Head of caudate nucleus (tissue), 42 donors: ENCODE data around the gene PRMT5.

Experiments
- DNase-seq, 42 donors: peaks; one replicate each; pipeline versions ENCODE4 v3.0.0 to v3.0.0-alpha.2; 2020 to 2021; ENCODE audit warnings: mixed read lengths in 7 of 42
- intact Hi-C: fragments of 100-400 bp; cut with DNase I; formaldehyde crosslinking; loops from one replicate; pipeline ENCODE4 v1.15.0; 2022

PRMT5 gene

DNA sequence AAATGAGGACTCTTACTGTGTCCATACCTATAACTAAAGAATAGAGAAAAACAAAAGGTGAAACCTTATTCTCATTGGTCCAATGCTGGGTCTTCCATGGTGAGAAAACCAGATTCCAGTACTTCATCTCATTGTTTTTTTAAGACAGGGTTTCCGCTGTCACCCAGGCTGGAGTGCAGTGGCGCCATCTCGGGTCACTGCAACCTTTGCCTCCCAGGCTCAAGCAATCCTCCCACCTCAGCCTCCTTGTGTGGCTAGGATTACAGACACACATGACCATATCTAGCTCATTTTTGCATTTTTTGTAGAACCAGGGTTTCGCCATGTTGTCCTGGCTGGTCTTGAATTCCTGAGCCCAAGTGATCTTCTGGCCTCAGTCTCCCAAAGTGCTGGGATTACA, 23.5 kb downstream of the PRMT5 start:
- intact Hi-C loops = loop anchor here (10.0 kb wide), 1 partner anchor 71 kb away; the partner anchor contains the start of gene MMP14
- no peak for DNase-seq

DNA sequence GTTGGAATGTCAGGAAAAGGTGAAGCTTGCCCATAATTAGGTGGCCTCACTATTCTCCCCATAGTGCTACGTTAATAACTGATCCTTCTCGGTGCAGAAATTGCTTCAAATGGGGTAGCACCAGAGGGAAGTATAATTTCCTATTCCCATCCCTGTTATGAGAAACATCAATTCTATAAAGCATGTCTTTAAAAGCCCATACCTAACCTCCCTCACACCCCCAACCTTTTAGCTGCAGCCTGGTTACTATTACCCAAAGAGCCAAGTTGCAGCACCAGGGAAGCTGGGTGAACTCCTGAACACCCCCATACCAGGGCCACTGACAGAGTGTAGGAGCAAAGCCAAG, 25.5 kb downstream of the PRMT5 start:
- intact Hi-C loops = loop anchor here (10.0 kb wide), 1 partner anchor 69 kb away; the partner anchor contains the start of gene MMP14
- DNase-seq = no peak

DNA sequence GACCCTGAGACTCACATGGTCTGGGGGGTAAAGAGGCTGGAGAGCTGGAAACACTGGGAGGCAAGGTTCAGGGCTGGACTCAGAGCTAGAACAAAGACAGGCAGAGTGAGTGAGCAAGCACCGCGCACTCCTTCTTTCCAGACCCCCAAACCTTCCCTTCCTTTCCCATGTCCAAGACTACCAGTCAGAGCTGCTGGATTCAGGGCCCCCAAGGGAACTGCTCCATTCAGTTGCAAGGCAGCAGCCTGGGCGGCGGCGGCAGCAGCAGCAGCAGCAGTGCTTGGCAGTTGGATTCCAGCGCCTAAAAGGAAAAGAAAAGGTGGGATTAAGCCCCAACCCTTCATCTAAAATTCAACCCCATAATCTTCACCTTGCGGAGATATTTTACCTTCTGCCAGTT, 27.4 kb downstream of the PRMT5 start:
- no peak for DNase-seq
- intact Hi-C loops = loop anchor here (10.0 kb wide), 1 partner anchor 67 kb away; the partner anchor contains the start of gene MMP14

DNA sequence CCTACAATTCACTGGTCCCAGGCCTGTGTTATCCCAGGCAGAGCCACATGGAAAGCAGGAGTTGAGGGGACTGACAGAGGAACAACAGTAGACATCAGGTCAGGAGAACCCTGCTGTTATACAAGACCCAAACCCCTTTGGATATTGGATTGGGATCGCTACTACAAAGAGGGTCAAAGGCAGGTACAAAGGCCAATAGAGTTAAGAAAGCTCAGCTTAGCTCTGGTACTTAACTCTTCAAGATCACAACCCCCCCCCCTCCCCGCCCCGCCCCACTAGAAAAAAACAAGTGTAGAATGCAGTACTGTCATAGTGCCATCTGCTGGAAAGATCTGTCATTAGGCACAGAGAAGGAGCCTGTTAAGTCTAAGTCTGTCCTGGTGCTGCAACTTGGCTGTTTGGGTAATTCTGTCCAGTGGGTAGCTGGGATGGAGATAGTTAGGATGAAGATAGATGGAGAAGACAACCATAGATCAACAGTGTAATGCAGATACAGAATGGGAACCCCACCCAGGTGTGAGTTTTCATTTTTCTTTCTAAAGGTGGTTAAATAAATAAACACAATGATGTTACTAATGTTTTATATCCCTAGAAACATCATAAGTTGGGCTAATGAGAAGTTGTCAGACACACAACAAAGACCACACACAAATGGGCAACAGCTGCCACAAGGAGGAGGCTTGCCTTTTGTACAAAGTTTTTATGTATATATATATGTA, 28.9 kb downstream of the PRMT5 start:
- intact Hi-C loops = loop anchor here (10.0 kb wide), 1 partner anchor 65 kb away; the partner anchor contains the start of gene MMP14
- peak in 13 of 42 donors; percentile 43 to 71 (median 55) for DNase-seq

DNA sequence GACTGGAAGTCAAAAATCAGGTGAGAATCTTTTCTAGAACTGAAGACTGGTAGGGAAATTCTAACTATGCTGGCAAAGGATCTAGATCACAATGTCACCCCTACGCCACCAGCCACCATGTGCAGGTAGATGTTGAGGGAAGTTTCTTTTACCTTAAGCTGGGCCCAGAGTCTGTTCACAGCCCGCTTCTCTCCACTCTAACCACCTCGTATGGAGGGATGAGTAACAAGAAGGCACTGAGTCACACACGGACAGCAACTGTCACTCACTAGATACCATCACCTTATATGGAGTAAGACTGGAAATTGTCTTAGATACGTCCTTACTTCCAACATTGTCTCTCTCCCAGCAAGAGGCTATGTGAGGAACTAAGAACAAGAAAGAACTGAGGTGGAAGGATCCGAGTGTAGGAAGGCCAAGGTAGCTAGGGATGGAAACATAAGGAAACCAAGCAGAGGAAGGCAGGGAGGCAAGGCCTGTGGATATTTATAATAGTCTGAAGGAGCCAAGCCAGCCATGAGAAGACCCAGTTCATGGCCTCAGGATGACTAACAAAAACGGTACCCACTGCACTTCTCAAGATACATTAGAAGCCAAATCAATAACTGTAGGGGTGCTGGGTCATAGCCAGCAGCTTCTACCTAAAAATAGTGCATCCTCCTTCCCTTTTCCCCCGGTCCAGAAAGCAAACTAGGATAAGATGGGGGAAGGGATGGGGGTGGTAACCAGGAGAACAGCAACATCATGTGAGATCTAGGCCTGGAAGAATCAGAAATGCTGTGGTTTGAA, 30.7 kb downstream of the PRMT5 start:
- peak in 3 of 42 donors; percentile 34 to 56 (median 36) for DNase-seq
- intact Hi-C loops = no loop called here

DNA sequence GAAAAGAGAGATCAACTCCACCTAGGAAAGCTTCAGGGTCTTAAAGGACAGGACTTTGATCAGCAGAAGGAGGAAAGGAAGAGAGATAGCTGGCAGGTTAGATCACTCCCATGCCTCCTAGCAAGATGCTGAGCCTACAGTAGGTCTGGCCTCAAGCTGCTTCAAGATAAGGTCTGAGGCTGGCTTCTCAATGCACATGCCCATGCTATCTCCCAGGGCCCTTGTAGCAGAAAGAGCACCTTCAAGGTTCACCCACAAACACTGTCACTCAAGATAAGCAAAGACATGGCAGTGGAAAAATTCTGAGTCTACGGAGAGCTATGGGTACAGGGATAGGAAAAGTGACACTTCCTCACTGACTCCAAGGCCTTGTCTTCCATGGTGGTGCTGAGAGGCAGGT, 31.8 kb downstream of the PRMT5 start:
- DNase-seq = no peak
- intact Hi-C loops = no loop called here

DNA sequence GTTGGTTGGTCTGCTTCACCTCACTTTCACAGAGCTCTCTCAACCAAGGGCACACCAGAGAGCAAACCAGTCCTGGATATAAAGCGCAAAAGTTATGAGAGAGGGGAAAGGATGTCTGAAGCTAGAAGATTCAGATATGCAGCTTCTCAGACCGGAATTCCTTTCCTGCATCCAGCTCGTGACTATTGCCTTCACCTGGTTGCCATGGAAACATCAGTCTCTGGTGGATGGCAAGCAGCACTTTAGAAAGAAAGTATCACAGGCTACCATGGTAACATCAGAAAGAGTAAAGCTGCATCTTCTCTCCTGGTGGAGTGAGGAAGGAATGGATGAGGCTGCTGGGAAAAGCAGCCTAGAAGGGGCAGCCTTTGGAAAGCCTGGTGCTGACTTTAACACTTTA, 32.4 kb downstream of the PRMT5 start:
- DNase-seq = peak in 21 of 42 donors; percentile 23 to 78 (median 49)
- intact Hi-C loops = no loop called here

DNA sequence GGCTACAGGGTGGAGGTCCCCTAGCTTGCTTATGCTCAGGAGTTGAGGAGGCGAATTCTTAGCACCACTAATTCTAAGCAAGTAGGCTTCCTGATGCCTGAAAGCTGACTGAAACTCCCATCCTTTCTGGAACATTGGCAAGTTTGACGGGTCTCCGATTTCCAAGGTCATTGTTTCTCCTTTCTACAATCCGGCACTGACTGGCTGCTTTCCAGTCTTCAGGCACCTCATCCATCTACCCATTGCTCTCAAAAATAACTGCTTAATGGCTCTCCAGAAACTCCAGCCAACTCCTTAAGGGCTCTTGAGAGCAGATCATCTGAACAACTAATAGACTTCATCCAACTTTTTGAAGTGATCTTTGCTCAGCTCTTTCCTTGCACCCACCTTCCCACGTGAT, 32.8 kb downstream of the PRMT5 start:
- DNase-seq = no peak
- intact Hi-C loops = no loop called here

DNA sequence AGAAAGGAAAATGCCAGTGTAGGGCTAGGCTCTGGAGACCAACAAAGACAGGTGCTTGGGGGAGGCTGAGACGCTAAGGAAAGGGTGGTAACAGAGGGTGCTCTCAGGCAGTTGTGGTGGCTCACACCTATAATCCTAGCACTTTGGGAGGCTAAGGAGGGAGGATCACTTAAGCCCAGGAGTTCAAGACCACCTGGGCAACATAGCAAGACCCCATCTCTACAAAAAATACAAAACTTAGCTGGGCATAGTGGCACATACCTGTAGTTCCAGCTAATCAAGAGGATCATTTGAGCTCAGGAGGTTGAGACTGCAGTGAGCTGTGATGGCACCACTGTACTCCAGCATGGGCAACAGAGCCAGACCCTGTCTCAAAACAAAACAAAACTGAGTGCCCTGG, 33.8 kb downstream of the PRMT5 start:
- DNase-seq = no peak
- intact Hi-C loops = no loop called here

DNA sequence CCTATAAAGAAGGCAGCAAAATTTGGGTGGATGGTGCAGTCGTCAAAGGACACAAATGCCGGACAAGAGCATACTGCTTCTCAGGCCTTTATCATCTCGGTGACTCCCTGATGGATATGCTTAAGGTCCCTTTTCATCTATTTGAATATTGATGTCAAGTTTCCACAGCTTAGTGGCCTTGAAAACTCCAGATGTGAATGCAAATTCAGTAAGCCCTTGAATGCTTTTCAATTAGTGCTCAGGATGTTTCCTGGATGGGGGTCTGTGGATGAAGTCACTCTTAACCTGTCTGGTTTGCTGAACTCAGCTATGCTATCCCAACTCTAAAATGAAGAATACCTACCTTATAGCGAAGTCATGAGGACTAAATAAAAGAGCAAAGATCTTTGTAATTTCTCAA, 35.5 kb downstream of the PRMT5 start:
- no peak for DNase-seq
- intact Hi-C loops = no loop called here

DNA sequence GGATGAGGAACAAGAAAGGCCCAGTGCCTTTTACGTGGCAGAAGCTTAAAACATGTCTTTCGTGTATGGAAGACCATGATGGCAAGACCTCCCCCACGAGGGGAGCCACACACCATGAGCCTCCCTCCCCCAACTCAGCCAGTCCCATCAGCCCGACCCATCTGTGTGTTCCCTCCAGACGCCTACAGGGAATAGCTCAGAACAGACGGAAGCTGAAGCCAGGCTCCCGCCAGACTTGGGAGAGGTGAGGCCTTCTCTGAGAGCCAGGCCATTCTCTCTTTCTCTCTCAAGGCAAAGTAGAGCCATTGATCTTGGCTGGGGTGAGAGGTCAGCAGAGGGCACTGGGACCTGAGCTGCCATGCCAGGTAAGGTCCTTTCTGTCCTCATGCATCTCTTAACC, 36.7 kb downstream of the PRMT5 start:
- DNase-seq = no peak
- intact Hi-C loops = no loop called here

DNA sequence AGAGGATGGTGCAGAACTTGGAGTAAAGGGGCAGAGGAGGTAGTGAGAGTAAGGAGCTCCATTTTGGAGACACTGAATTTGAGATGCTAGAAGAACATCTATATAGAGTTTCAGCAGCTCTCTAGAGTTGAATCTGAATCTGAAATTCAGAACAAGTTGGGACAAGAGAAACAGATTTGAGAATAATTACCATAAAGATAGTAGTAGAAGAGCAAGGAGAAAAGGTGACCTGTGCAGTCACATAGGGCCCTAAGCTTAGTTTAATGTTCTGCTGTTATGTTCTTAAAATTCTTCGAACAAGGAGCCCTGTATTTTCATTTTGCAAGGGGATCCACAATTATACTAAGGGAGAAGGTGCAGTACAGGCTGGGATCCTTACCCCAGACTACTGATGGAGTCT, 38.8 kb downstream of the PRMT5 start:
- intact Hi-C loops = no loop called here
- DNase-seq = no peak

DNA sequence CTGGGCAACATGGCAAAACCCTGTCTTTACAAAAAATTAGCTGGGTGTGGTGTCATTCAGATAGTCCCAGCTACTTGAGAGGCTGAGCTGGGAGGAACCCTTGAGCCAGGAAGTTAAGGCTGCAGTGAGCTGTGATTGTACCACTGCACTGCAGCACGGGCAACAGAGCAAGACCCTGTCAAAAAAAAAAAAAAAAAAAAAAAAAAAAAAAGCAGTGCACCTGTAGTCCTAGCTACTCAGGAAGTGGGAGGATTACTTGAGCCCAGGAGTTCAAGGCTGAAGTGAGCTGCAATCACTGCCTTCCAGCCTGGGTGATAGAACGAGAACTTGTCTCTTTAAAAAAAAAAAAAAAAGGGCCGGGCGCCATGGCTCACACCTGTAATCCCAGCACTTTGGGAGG, 40.5 kb downstream of the PRMT5 start:
- intact Hi-C loops = no loop called here
- no peak for DNase-seq

DNA sequence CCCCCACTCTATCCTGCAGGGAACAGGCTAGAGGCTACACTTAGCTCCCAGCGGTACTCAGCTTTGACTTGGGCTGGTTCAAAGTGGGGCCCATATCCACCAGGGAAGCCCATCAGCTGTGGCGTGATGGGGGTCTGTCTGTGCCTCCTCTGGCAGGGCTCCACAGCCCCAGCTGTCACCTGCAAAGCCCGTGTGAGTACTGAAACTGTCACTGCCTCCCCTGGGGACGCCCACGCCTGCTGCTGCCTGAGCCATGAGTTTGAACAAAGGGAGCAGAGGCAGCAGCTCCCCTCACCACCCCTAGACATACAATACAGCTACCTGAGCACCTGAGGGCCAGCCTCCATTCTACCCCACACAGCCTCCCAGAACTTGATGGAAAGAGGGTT, 41.2 kb downstream of the PRMT5 start:
- intact Hi-C loops = no loop called here
- DNase-seq = peak; percentile 40 to 92 (median 78)

DNA sequence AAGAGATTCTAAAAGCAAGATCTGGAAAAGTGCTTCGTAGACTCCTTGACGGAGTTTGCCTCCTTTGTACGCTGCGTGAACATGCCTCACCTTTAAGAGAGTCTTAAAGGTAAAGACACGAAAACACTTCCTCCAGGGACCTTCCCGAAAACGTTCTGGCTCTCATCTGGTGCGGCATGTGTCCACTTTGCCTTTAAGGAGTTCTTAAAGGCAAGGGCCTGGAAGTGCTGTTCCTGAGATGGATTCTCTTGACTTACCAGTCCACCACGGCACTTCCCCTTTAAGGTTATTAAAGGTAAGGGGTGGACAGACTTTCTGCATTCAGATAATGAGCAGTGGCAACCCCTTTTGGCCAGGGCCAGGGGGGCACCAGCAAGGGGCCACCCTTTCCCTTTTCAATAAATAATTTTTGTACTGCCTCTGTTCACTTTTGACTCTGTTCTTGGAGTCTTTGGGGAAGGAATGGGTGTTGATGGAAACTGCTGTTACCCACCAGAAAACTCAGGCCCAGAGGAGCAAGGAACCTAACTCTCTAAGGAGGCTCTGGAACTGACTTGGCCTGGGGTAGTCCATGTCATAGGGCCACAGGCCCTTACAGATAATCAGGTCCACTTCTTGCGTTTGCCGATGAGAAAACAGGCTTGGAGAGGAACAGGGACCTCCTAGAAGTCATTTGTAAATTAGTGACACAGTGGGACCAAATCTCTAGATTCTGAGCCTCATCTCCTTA, 41.8 kb downstream of the PRMT5 start:
- intact Hi-C loops = no loop called here
- no peak for DNase-seq

DNA sequence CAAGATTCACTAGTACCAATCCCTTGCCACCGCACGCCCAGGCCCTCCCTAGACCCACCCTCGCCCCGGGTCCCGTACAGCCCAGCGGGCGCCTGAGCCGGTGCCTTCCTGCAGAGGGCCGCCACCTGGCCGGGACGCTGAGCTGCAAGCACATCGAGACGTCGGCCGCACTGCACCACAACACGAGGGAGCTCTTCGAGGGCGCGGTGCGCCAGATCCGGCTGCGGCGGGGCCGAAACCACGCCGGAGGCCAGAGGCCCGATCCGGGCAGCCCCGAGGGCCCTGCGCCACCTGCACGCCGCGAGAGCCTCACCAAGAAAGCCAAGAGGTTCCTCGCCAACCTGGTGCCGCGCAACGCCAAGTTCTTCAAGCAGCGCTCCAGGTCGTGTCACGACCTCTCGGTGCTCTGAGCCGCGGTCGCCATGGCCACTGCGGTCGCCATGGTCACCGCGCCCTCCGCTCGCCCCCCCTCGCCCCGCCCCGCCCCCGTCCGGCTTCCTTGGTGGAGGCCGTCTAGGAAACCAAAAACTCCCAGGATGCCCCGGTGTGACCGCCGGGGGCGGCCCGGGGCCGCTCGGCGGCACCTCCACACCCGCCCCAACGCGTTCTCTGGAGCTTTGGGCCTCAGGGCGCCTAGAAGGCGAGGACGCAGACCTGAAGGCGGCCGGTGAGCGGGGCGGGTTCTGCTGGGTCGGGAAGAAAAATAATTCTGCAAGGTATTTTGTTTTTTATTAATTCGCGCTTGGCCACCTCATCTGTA, 42.5 kb downstream of the PRMT5 start:
- intact Hi-C loops = no loop called here
- peak in 20 of 42 donors; percentile 14 to 61 (median 34) for DNase-seq

DNA sequence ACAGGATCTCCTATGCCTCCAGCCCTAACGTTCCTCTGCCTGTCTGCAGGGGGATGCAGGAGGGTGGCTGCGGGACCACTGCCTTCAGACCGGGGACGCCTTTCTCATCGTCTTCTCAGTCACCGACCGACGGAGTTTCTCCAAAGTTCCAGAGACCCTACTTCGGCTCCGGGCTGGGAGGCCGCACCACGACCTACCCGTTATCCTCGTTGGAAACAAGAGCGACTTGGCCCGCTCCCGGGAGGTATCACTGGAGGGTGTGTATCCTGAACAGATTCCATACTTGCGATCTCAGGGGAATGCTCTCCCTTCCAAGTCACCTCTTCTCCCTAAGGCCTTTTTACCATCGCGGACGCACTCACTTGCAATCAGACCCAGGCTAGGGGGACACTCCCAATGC, 43.2 kb downstream of the PRMT5 start:
- intact Hi-C loops = no loop called here
- no peak for DNase-seq

DNA sequence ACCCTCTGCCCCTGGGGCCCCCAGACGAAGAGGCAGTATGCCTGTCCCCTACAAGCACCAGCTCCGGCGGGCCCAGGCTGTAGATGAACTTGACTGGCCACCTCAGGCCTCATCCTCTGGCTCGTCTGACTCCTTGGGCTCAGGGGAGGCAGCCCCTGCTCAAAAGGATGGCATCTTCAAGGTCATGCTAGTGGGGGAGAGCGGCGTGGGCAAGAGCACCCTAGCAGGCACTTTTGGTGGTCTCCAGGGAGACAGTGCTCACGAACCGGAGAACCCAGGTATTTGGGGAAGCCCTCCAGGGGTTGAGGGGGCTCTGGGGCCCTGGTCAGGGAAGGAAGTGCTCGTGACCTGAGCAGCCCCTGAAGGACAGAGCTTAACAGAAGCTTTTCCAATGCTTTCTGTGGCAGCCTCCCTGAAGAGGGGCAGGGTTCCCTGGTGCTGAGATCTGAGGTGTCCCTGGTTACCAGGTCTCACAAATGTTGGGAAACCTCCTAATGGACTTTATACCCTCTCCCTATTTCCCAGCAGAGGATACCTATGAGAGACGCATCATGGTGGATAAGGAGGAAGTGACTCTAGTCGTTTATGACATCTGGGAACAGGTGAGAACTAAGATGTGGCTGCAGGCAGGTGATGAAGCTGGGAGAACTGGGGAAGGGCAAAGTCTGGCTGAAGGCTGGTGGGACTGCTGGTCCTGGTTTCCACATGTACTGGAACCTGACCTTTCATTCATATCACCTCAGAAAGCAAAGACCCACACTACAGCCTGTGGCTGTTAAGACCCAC, 44.2 kb downstream of the PRMT5 start:
- intact Hi-C loops = no loop called here
- DNase-seq = no peak
